ENCODE results near the gene FSIP1. TPM values are rescaled to one million over a fixed set of nuclear protein-coding genes. Genes with fewer than 3 reads are reported as not detected.

Gene FSIP1
- total and polyA plus RNA-seq, 8 donors = 0.11 to 0.64 (median 0.38) TPM

DNA sequence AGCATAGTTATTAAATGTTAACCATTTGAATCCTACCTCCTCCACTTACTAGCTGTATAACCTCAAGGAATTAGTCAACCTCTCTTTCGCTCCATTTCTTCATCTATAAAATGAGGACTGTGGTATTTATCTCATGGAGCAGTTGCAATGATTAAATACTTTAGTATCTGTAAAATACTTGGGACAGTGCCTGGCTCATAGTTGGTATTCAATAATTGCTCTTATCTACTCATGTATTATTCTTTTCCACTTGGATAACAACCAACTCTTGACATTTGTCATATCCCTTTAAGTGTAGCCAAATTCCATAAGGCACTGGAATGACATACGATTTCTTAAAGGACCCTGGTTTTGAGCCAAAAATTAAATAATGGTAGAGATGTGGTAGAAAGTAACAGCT is 72.0 kb downstream of the FSIP1 start:
- FAIRE-seq (no peak), DNase-seq (no peak), ATAC-seq (no peak)
- no peak for TF ChIP-seq CTCF (IDR thresholded peaks at IDR 0.05)
- Histone ChIP-seq H3K36me3 (no peaks in the 10 kb centered on the region), H3K27ac (no peak overlapping the region), H3K4me1 (no peaks in the 10 kb centered on the region), H3K9me3 (no peaks in the 10 kb centered on the region), H3K27me3 (no peaks in the 10 kb centered on the region), H3K4me3 (no peak overlapping the region)
- intact Hi-C loops (cut with DNase I) = no loop called here
- 15 to 16% methylated on average over 2 of the region's 2 CpGs for WGBS, 2 donors

DNA sequence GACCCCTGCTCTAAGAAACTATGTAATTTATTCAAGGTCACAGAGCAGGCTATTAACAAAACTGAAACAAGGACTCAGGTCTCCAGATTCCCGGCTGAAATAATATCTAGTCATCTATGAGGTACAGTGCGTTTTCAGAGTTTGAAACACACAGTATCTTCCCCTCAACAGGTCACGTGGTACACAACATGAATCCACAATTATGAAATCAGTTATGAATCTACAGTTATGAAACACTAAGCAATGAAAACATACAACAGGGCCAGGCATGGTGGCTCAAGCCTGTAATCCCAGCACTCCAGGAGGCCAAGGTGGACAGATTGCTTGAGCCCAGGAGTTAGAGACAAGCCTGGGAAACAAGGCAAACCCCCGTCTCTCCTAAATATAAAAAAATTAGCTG is 72.7 kb downstream of the FSIP1 start:
- TF ChIP-seq CTCF (IDR thresholded peaks at IDR 0.05) = no peak
- intact Hi-C loops (cut with DNase I) = no loop called here

DNA sequence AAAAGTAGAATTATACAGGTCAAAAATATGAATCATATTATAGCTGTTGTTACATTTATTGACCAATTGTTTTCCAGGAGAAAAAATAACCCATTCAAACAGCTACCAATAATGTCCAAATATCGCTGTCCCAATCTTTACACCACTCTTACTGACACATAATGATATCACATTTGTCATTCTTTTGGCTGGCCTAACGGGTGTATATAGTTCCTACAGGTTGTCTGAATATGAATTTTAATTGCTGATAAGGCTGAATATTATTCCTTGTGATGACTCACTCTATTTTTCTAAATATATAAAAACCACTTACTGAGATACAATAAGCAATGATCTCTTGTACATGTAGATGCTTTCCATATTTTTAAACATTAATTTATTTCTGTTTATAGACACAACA is 76.4 kb downstream of the FSIP1 start:
- Histone ChIP-seq H3K36me3 (no peaks in the 10 kb centered on the region), H3K4me3 (no peak overlapping the region), H3K27ac (no peak overlapping the region), H3K4me1 (no peaks in the 10 kb centered on the region), H3K27me3 (no peaks in the 10 kb centered on the region), H3K9me3 (no peaks in the 10 kb centered on the region)
- 75 to 89% methylated on average over 2 of the region's 2 CpGs for WGBS, 2 donors
- FAIRE-seq = no peak
- TF ChIP-seq CTCF (IDR thresholded peaks at IDR 0.05) = no peak
- intact Hi-C loops (cut with DNase I) = no loop called here
- no peak for ATAC-seq
- DNase-seq = no peak

More for the DNA sequence above, 72.7 kb downstream of the FSIP1 start:
- no peak overlapping the region for H3K4me3 ChIP-seq
- no peaks in the 10 kb centered on the region for H3K4me1 ChIP-seq
- H3K36me3 ChIP-seq = no peaks in the 10 kb centered on the region
- H3K9me3 ChIP-seq = no peaks in the 10 kb centered on the region
- H3K27ac ChIP-seq = no peak overlapping the region
- no peaks in the 10 kb centered on the region for H3K27me3 ChIP-seq
- DNase-seq (no peak), FAIRE-seq (no peak), ATAC-seq (no peak)
- 87 to 90% methylated on average over 4 of the region's 4 CpGs for WGBS, 2 donors

- TF ChIP-seq CTCF (IDR thresholded peaks at IDR 0.05) = no peak
- DNase-seq (no peak), FAIRE-seq (no peak), ATAC-seq (no peak)
- Histone ChIP-seq H3K4me3 (no peak overlapping the region), H3K27ac (no peak overlapping the region), H3K9me3 (no peaks in the 10 kb centered on the region), H3K36me3 (no peaks in the 10 kb centered on the region), H3K27me3 (no peaks in the 10 kb centered on the region), H3K4me1 (no peaks in the 10 kb centered on the region)
- intact Hi-C loops (cut with DNase I) = no loop called here
- WGBS, 2 donors = 47 to 63% methylated on average over 1 of the region's 1 CpG
These were observed 78.0 kb downstream of the FSIP1 start for GRCh38 chr15:39704689-39705088.

DNA sequence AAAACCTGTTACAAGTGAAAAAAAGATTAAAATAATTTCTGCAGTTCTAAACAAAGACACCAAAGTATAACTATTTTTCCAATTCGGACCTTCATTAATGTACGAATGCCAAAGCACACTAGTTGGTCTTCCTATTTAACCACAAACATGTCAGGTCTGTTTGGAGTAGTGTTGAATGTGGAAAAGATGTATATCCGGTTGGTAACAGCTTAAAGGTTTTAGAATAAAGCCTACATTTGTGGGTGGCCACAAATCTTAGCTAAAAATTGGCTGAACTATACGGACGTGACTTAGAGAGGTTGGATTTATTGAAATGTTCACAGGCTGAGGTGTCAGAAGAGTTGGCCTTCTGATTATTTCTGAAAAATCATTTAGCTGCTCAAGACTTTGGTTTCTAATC is 78.4 kb downstream of the FSIP1 start:
- WGBS, 2 donors = 88 to 90% methylated on average over 5 of the region's 5 CpGs
- DNase-seq = no peak
- Histone ChIP-seq H3K36me3 (no peaks in the 10 kb centered on the region), H3K27me3 (no peaks in the 10 kb centered on the region), H3K9me3 (no peaks in the 10 kb centered on the region), H3K27ac (no peak overlapping the region), H3K4me3 (no peak overlapping the region), H3K4me1 (no peaks in the 10 kb centered on the region)
- TF ChIP-seq CTCF (IDR thresholded peaks at IDR 0.05) = no peak
- intact Hi-C loops (cut with DNase I) = no loop called here
- ATAC-seq = no peak
- FAIRE-seq = no peak
